Mesendoderm (in vitro differentiated cells): ENCODE measurements around the gene HTD2.

Experiments used
- DNase-seq: peaks from one replicate; pipeline ENCODE4 v3.0.0; 2013
- H2AK5ac ChIP-seq: 2 replicates; pipeline ENCODE4 v1.6.1; 2013; ENCODE audit warnings: low read length, inconsistent platforms
- H2BK120ac ChIP-seq: 2 replicates; pipeline ENCODE4 v1.6.1; 2013; ENCODE audit warnings: low read depth, mild to moderate bottlenecking, low read length, moderate library complexity, mixed read lengths
- H2BK15ac ChIP-seq: replicated peaks from 2 replicates; pipeline ENCODE4 v1.6.1; 2013; ENCODE audit warnings: low read depth, mild to moderate bottlenecking, moderate library complexity
- H2BK5ac ChIP-seq: 2 replicates; pipeline ENCODE4 v1.6.1; 2013; ENCODE audit warnings: low read length, inconsistent platforms
- H3K18ac ChIP-seq: 2 replicates; pipeline ENCODE4 v1.6.1; 2013; ENCODE audit warnings: mild to moderate bottlenecking, low read length, mixed read lengths
- H3K23ac ChIP-seq: one replicate; pipeline ENCODE4 v1.6.1; 2013; ENCODE audit warnings: low read length
- H3K27ac ChIP-seq: 2 replicates; pipeline ENCODE4 v1.5.1; 2013; ENCODE audit warnings: low read depth, mild to moderate bottlenecking, inconsistent platforms, low read length, moderate library complexity
- H3K27me3 ChIP-seq: 2 replicates; pipeline ENCODE4 v1.6.1; 2013; ENCODE audit warnings: low read length, control low read depth, mild to moderate bottlenecking, inconsistent platforms; ENCODE audit not compliant: insufficient read depth, poor library complexity
- H3K36me3 ChIP-seq: 2 replicates; pipeline ENCODE4 v1.6.1; 2013; ENCODE audit warnings: low read length, inconsistent platforms; ENCODE audit not compliant: control insufficient read depth, insufficient read depth
- H3K4ac ChIP-seq: one replicate; pipeline ENCODE4 v1.6.1; 2013; ENCODE audit warnings: low read depth, mild to moderate bottlenecking, low read length, moderate library complexity
- H3K4me1 ChIP-seq: 2 replicates; pipeline ENCODE4 v1.6.1; 2013; ENCODE audit warnings: low read depth, low read length, inconsistent platforms; ENCODE audit not compliant: control insufficient read depth
- H3K4me2 ChIP-seq: 2 replicates; pipeline ENCODE4 v1.6.1; 2013; ENCODE audit warnings: low read length
- H3K4me3 ChIP-seq: 2 replicates; pipeline ENCODE4 v1.5.1; 2013; ENCODE audit warnings: mild to moderate bottlenecking, low read length
- H3K56ac ChIP-seq: one replicate; pipeline ENCODE4 v1.6.1; 2013; ENCODE audit warnings: low read length
- H3K79me1 ChIP-seq: 2 replicates; pipeline ENCODE4 v1.6.1; 2013; ENCODE audit warnings: low read length, inconsistent platforms
- H3K79me2 ChIP-seq: 2 replicates; pipeline ENCODE4 v1.6.1; 2013; ENCODE audit warnings: mild to moderate bottlenecking, low read length; ENCODE audit not compliant: control insufficient read depth, insufficient read depth
- H3K9ac ChIP-seq: 2 replicates; pipeline ENCODE4 v1.6.1; 2013; ENCODE audit warnings: low read length, inconsistent platforms
- H4K5ac ChIP-seq: one replicate; pipeline ENCODE4 v1.6.1; 2013; ENCODE audit warnings: low read length
- H4K8ac ChIP-seq: one replicate; pipeline ENCODE4 v1.6.1; 2013; ENCODE audit warnings: low read depth, mild to moderate bottlenecking, control low read depth, low read length, moderate library complexity
- WGBS: extraction: QIAGEN DNeasy Blood & Tissue Kit; methylation state at CpG from one replicate; pipeline ENCODE4 v1.1.7; 2013; ENCODE audit warnings: low lambda C conversion rate, missing lambda C conversion rate; ENCODE audit not compliant: insufficient coverage; ENCODE audit errors: extremely low coverage; 5-methylcytosine and 5-hydroxymethylcytosine counted together

HTD2 gene

GRCh38 chr3:58332575-58333188, 26.4 kb downstream of the HTD2 start, which contains the start of gene PXK:
PXK (plus strand) TSS chr3:58332892; CDS start chr3:58332989, 97 bp downstream.
- Histone ChIP-seq H3K79me1 (no peaks in the 10 kb centered on the region), H3K79me2 (no peaks in the 10 kb centered on the region), H2AK5ac (no peak within 1 kb of the TSS), H3K4ac (peak within 1 kb of the TSS; percentile 56), H2BK5ac (no peak within 1 kb of the TSS), H3K36me3 (no peaks in the 10 kb centered on the region), H2BK15ac (no peak within 1 kb of the TSS), H3K27me3 (no peaks in the 10 kb centered on the region), H3K9ac (peak within 1 kb of the TSS; percentile 76), H2BK120ac (no peak within 1 kb of the TSS), H3K23ac (peak within 1 kb of the TSS; percentile 48), H3K18ac (peak within 1 kb of the TSS; percentile 43), H3K56ac (peak within 1 kb of the TSS; percentile 88), H4K5ac (peak within 1 kb of the TSS; percentile 81), H3K4me2 (peak within 1 kb of the TSS; percentile 89), H3K4me1 (no peaks in the 10 kb centered on the region), H3K27ac (no peak within 1 kb of the TSS), H3K4me3 (peak within 1 kb of the TSS; percentile 59), H4K8ac (no peak within 1 kb of the TSS)
- WGBS, result no CpG with 5 or more reads among the region's 79 CpGs
- peak; percentile 74 for DNase-seq

- H3K18ac ChIP-seq, result peak overlapping the region; percentile 43
- no peak overlapping the region for H3K4ac ChIP-seq
- peak; percentile 43 for DNase-seq
- peak overlapping the region; percentile 17 for H3K56ac ChIP-seq
- no CpG with 5 or more reads among the region's 37 CpGs for WGBS
- no peak overlapping the region for H3K23ac ChIP-seq
- no peaks in the 10 kb centered on the region for H3K27me3 ChIP-seq
- no peak overlapping the region for H2BK5ac ChIP-seq
- peak overlapping the region; percentile 59 for H3K4me3 ChIP-seq
- peak overlapping the region; percentile 29 for H3K4me2 ChIP-seq
- peak overlapping the region; percentile 72 for H3K9ac ChIP-seq
- no peaks in the 10 kb centered on the region for H3K79me2 ChIP-seq
- H2BK120ac ChIP-seq, result no peak overlapping the region
- no peak overlapping the region for H2AK5ac ChIP-seq
- H3K4me1 ChIP-seq, result no peaks in the 10 kb centered on the region
- no peak overlapping the region for H4K8ac ChIP-seq
- no peaks in the 10 kb centered on the region for H3K36me3 ChIP-seq
- H3K79me1 ChIP-seq, result no peaks in the 10 kb centered on the region
- H2BK15ac ChIP-seq, result no peak overlapping the region
- no peak overlapping the region for H3K27ac ChIP-seq
- H4K5ac ChIP-seq, result no peak overlapping the region
Measured at GRCh38 chr3:58333206-58334012, 27.1 kb downstream of the HTD2 start.

- no peak overlapping the region for H3K4me2 ChIP-seq
- no peak overlapping the region for H3K4ac ChIP-seq
- H4K8ac ChIP-seq, result no peak overlapping the region
- no peak overlapping the region for H3K18ac ChIP-seq
- no peak overlapping the region for H2AK5ac ChIP-seq
- no peak overlapping the region for H3K23ac ChIP-seq
- H3K79me2 ChIP-seq, result no peaks in the 10 kb centered on the region
- H3K4me3 ChIP-seq, result no peak overlapping the region
- no peak overlapping the region for H2BK15ac ChIP-seq
- H3K27ac ChIP-seq, result no peak overlapping the region
- H3K79me1 ChIP-seq, result no peaks in the 10 kb centered on the region
- no CpG with 5 or more reads among the region's 4 CpGs for WGBS
- no peak overlapping the region for H3K9ac ChIP-seq
- no peak overlapping the region for H2BK5ac ChIP-seq
- H2BK120ac ChIP-seq, result no peak overlapping the region
- H3K27me3 ChIP-seq, result no peaks in the 10 kb centered on the region
- no peak for DNase-seq
- H3K36me3 ChIP-seq, result no peaks in the 10 kb centered on the region
- H3K4me1 ChIP-seq, result no peaks in the 10 kb centered on the region
- no peak overlapping the region for H4K5ac ChIP-seq
- no peak overlapping the region for H3K56ac ChIP-seq
Measured at GRCh38 chr3:58334013-58334321, 27.6 kb downstream of the HTD2 start.

- Histone ChIP-seq H3K36me3 (no peaks in the 10 kb centered on the region), H3K79me2 (no peaks in the 10 kb centered on the region), H4K8ac (no peak overlapping the region), H3K4ac (no peak overlapping the region), H3K4me1 (no peaks in the 10 kb centered on the region), H2BK5ac (no peak overlapping the region), H2AK5ac (no peak overlapping the region), H2BK15ac (no peak overlapping the region), H3K4me3 (no peak overlapping the region), H3K23ac (no peak overlapping the region), H3K56ac (no peak overlapping the region), H3K9ac (no peak overlapping the region), H2BK120ac (no peak overlapping the region), H3K27me3 (no peaks in the 10 kb centered on the region), H3K18ac (no peak overlapping the region), H4K5ac (no peak overlapping the region), H3K27ac (no peak overlapping the region), H3K4me2 (no peak overlapping the region), H3K79me1 (no peaks in the 10 kb centered on the region)
- DNase-seq, result no peak
- WGBS, result no CpG with 5 or more reads among the region's 1 CpG
Measured at GRCh38 chr3:58334506-58334884, 28.2 kb downstream of the HTD2 start.

- Histone ChIP-seq H3K27me3 (no peaks in the 10 kb centered on the region), H3K79me1 (no peaks in the 10 kb centered on the region), H3K4me3 (no peak overlapping the region), H3K27ac (no peak overlapping the region), H3K4me1 (no peaks in the 10 kb centered on the region), H2BK5ac (no peak overlapping the region), H3K36me3 (no peaks in the 10 kb centered on the region), H3K18ac (no peak overlapping the region), H3K79me2 (no peaks in the 10 kb centered on the region), H2BK15ac (no peak overlapping the region), H4K8ac (no peak overlapping the region), H3K23ac (no peak overlapping the region), H3K56ac (no peak overlapping the region), H3K9ac (no peak overlapping the region), H2AK5ac (no peak overlapping the region), H3K4ac (no peak overlapping the region), H4K5ac (no peak overlapping the region), H3K4me2 (no peak overlapping the region), H2BK120ac (no peak overlapping the region)
- no peak for DNase-seq
- whole genome bisulfite sequencing, result no CpG with 5 or more reads among the region's 1 CpG
Measured at GRCh38 chr3:58335652-58335947, 29.3 kb downstream of the HTD2 start.
